K562 (cell line): ENCODE results near the gene MAML3. TPM values are rescaled to one million over a fixed set of nuclear protein-coding genes. Genes with fewer than 3 reads are reported as not detected.

Source experiments
- BCOR ChIP-seq: fragments of 450-650 bp; IDR thresholded peaks from 2 replicates; pipeline ENCODE4 v1.6.1; 2016
- CREB1 ChIP-seq, 2 experiments: sonication (generic) in 1 of 2; formaldehyde crosslinking in 1 of 2; IDR thresholded peaks; 2 replicates each; pipeline versions ENCODE4 v1.6.1 to v1.8.0; 2012 to 2022; ENCODE audit warnings: inconsistent platforms in 1 of 2, mild to moderate bottlenecking in 1 of 2, missing genetic modification reagents in 1 of 2, moderate library complexity in 1 of 2
- CTBP1 ChIP-seq: fragments of 450-650 bp; IDR thresholded peaks from 2 replicates; pipeline ENCODE4 v1.6.1; 2016; ENCODE audit warnings: borderline replicate concordance
- ETV1 ChIP-seq: fragments of 450-650 bp; conservative IDR thresholded peaks from 2 replicates; pipeline ENCODE4 v1.6.1; 2016; ENCODE audit warnings: missing genetic modification characterization, control low read depth, low read depth, missing compliant biosample characterization
- FOXA3 ChIP-seq, 2 experiments: fragments of 450-650 bp in 1 of 2; sonication (generic) in 1 of 2; formaldehyde crosslinking; IDR thresholded peaks in 1 of 2; conservative IDR thresholded peaks in 1 of 2; 2 replicates each; pipeline versions ENCODE4 v1.4.0 to v1.8.0; 2020 to 2022; ENCODE audit warnings: mild to moderate bottlenecking in 2 of 2, missing genetic modification reagents in 1 of 2
- GABPB2 ChIP-seq: fragments of 250-450 bp; sonication (Bioruptor Pico); conservative IDR thresholded peaks from 2 replicates; pipeline ENCODE4 v1.5.1; 2021; ENCODE audit warnings: mild to moderate bottlenecking
- MCM3 ChIP-seq: fragments of 450-650 bp; IDR thresholded peaks from 2 replicates; pipeline ENCODE4 v1.6.1; 2016
- MTA1 ChIP-seq: fragments of 450-650 bp; IDR thresholded peaks from 2 replicates; pipeline ENCODE4 v1.6.1; 2017; ENCODE audit warnings: borderline replicate concordance
- NCOA1 ChIP-seq: fragments of 450-650 bp; IDR thresholded peaks from 2 replicates; pipeline ENCODE4 v1.6.1; 2016; ENCODE audit warnings: low read depth
- NEUROD1 ChIP-seq: fragments of 150-350 bp; IDR thresholded peaks from 2 replicates; pipeline ENCODE4 v1.6.1; 2014; ENCODE audit warnings: borderline replicate concordance, low read length, low read depth; ENCODE audit not compliant: partially characterized antibody
- PHF8 ChIP-seq: fragments of 200-600 bp; sonication (generic); IDR thresholded peaks from 2 replicates; pipeline ENCODE4 v1.6.1; 2012; ENCODE audit warnings: mixed run types, mild to moderate bottlenecking, inconsistent platforms, low read length, moderate library complexity, borderline replicate concordance
- PKNOX1 ChIP-seq: fragments of 450-650 bp; IDR thresholded peaks from 2 replicates; pipeline ENCODE4 v1.6.1; 2016
- RBM15 ChIP-seq: fragments of 200-400 bp; formaldehyde crosslinking; IDR thresholded peaks from 2 replicates; pipeline ENCODE4 v1.6.1; 2018; ENCODE audit warnings: mild to moderate bottlenecking, low read length, moderate library complexity; ENCODE audit not compliant: insufficient read depth
- ZBTB17 ChIP-seq: fragments of 450-650 bp; formaldehyde crosslinking; IDR thresholded peaks from 2 replicates; pipeline ENCODE4 v1.4.0; 2020; ENCODE audit warnings: mild to moderate bottlenecking
- ZKSCAN8 ChIP-seq: fragments of 200-800 bp; sonication (Bioruptor generic); IDR thresholded peaks from 2 replicates; pipeline ENCODE4 v1.6.1; 2016; ENCODE audit warnings: missing genetic modification characterization, missing compliant biosample characterization
- ZSCAN29 ChIP-seq: fragments of 450-650 bp; IDR thresholded peaks from 2 replicates; pipeline ENCODE4 v1.6.1; 2017
- polyA plus RNA-seq, 8 experiments: library from polyadenylated mRNA; depleted of rRNA in 4 of 8; stranded (reverse) in 5 of 8; unstranded in 3 of 8; fragments of >200 nt; fragmentation: Nextera tagmentation in 2 of 8; fragmentation: Illumina TruSeq in 1 of 8; extraction: Ambion mirVana in 2 of 8; extraction: Trizol in 1 of 8; gene quantifications; 2 replicates each; pipeline versions ENCODE4 v1.2.1 to v1.2.3, GENCODE V29; 2011 to 2014; ENCODE audit warnings: inconsistent platforms in 1 of 8, missing spikeins in 1 of 8
- total RNA-seq, 7 experiments: library from RNA; depleted of rRNA in 6 of 7; stranded (reverse); fragments of >200 nt in 6 of 7; fragmentation: Illumina TruSeq in 2 of 7; extraction: Trizol in 2 of 7; gene quantifications; 2 replicates each; pipeline versions ENCODE4 v1.2.1 to v1.2.3, GENCODE V29; 2011 to 2021; ENCODE audit warnings: low replicate concordance in 1 of 7
- TF ChIP-seq, protein P1 (sequence below): fragments of 200-800 bp; sonication (Bioruptor generic); IDR thresholded peaks from 2 replicates; pipeline ENCODE4 v1.6.1; 2017; ENCODE audit warnings: missing genetic modification characterization, missing compliant biosample characterization
- TF ChIP-seq, protein P2 (sequence below): sonication (generic); formaldehyde crosslinking; IDR thresholded peaks from 2 replicates; pipeline ENCODE4 v1.8.1; 2023; ENCODE audit warnings: missing genetic modification reagents, mild to moderate bottlenecking, borderline replicate concordance
- TF ChIP-seq, protein P3 (sequence below): sonication (generic); formaldehyde crosslinking; IDR thresholded peaks from 2 replicates; pipeline ENCODE4 v1.8.1; 2023; ENCODE audit warnings: mild to moderate bottlenecking, missing genetic modification reagents

The MAML3 gene
- total and polyA plus RNA-seq, 9 of the 15 experiments (the other 6 are each of a cell fraction or from before 2014, with no cell fraction given), result 0.01 to 0.55 (median 0.25) TPM

DNA sequence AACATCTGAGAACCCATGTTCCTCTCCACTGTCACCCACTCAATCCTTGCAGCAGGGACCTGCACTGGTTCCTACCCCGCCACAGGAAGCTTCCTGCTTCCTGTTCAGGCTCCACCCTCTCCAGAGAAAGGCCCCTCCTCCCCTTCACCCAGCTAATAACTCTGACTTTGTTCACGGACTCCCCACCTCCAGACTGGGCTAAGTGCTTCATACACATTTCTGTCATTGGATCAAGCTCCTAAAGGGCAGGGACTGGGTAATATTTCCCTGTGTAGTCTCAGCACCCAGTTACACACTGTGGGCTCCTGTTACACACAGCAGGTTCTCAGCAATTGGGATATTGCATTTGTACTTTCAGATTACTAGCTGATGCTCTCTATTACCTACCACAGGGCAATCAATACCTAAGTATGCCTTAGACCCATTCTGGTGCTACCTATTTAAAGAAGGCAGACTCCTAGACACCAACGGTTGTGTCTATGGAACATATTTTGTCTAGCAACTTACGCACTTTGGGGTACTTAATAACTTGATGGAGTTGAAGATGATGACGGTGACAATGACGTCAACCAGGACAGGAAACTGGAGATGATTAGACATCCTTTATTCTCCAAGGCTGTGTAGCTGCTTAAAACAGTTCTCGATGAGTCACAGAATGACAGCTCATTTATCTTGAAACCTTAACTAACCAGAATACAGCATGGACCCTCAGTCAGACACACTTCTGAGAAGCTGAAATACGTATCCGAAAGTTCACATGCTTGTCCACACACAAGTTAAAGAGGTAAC, 58.1 kb downstream of the MAML3 start (continued):
- TF ChIP-seq BCOR (no peak), NEUROD1 (no peak), PKNOX1 (peak; percentile 59), FOXA3 (CRISPR knock-in tag; conservative IDR thresholded peaks at IDR 0.05 in 1 of 2, IDR thresholded peaks at IDR 0.05 in 1 of 2) (no peak), ZKSCAN8 (CRISPR knock-in tag) (no peak), GABPB2 (no peak), RBM15 (no peak), MCM3 (no peak), ETV1 (peak; percentile 61; the same call in 1 of the 2 replicates), ZSCAN29 (no peak), PHF8 (no peak), MTA1 (no peak), CTBP1 (no peak), ZBTB17 (peak; percentile 72; the same call in 1 of the 2 replicates), CREB1 (IDR thresholded peaks at IDR 0.05) (peak; percentile 63; the same call in 1 of the 2 replicates), CREB1 (CRISPR knock-in tag; IDR thresholded peaks at IDR 0.05) (peak; percentile 28; the same call in 1 of the 2 replicates), NCOA1 (no peak)
- TF ChIP-seq, protein P1, sequence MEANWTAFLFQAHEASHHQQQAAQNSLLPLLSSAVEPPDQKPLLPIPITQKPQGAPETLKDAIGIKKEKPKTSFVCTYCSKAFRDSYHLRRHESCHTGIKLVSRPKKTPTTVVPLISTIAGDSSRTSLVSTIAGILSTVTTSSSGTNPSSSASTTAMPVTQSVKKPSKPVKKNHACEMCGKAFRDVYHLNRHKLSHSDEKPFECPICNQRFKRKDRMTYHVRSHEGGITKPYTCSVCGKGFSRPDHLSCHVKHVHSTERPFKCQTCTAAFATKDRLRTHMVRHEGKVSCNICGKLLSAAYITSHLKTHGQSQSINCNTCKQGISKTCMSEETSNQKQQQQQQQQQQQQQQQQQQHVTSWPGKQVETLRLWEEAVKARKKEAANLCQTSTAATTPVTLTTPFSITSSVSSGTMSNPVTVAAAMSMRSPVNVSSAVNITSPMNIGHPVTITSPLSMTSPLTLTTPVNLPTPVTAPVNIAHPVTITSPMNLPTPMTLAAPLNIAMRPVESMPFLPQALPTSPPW (CRISPR knock-in tag), result no peak
- TF ChIP-seq, protein P2, sequence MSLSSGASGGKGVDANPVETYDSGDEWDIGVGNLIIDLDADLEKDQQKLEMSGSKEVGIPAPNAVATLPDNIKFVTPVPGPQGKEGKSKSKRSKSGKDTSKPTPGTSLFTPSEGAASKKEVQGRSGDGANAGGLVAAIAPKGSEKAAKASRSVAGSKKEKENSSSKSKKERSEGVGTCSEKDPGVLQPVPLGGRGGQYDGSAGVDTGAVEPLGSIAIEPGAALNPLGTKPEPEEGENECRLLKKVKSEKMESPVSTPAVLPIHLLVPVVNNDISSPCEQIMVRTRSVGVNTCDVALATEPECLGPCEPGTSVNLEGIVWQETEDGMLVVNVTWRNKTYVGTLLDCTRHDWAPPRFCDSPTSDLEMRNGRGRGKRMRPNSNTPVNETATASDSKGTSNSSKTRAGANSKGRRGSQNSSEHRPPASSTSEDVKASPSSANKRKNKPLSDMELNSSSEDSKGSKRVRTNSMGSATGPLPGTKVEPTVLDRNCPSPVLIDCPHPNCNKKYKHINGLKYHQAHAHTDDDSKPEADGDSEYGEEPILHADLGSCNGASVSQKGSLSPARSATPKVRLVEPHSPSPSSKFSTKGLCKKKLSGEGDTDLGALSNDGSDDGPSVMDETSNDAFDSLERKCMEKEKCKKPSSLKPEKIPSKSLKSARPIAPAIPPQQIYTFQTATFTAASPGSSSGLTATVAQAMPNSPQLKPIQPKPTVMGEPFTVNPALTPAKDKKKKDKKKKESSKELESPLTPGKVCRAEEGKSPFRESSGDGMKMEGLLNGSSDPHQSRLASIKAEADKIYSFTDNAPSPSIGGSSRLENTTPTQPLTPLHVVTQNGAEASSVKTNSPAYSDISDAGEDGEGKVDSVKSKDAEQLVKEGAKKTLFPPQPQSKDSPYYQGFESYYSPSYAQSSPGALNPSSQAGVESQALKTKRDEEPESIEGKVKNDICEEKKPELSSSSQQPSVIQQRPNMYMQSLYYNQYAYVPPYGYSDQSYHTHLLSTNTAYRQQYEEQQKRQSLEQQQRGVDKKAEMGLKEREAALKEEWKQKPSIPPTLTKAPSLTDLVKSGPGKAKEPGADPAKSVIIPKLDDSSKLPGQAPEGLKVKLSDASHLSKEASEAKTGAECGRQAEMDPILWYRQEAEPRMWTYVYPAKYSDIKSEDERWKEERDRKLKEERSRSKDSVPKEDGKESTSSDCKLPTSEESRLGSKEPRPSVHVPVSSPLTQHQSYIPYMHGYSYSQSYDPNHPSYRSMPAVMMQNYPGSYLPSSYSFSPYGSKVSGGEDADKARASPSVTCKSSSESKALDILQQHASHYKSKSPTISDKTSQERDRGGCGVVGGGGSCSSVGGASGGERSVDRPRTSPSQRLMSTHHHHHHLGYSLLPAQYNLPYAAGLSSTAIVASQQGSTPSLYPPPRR, result no peak
- TF ChIP-seq, protein P3, sequence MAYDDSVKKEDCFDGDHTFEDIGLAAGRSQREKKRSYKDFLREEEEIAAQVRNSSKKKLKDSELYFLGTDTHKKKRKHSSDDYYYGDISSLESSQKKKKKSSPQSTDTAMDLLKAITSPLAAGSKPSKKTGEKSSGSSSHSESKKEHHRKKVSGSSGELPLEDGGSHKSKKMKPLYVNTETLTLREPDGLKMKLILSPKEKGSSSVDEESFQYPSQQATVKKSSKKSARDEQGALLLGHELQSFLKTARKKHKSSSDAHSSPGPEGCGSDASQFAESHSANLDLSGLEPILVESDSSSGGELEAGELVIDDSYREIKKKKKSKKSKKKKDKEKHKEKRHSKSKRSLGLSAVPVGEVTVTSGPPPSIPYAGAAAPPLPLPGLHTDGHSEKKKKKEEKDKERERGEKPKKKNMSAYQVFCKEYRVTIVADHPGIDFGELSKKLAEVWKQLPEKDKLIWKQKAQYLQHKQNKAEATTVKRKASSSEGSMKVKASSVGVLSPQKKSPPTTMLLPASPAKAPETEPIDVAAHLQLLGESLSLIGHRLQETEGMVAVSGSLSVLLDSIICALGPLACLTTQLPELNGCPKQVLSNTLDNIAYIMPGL, result no peak
